Tibial nerve (tissue), 4 donors: Measurements from ENCODE around the gene RPGR. TPM values are rescaled to one million over a fixed set of nuclear protein-coding genes. Genes with fewer than 3 reads are reported as not detected.

ENCODE experiments used
- DNase-seq, 2 donors: peaks; one replicate each; pipeline ENCODE4 v3.0.0-alpha.2; 2019; ENCODE audit warnings: low spot score in 2 of 2
- H3K27ac ChIP-seq, 4 donors: fragments of 200-600 bp; sonication (generic) in 3 of 4; one replicate each; pipeline ENCODE4 v1.5.1; 2017 to 2019; ENCODE audit warnings: mild to moderate bottlenecking in 1 of 4
- H3K27me3 ChIP-seq, 2 donors: fragments of 200-600 bp; sonication (generic) in 1 of 2; one replicate each; pipeline versions ENCODE4 v1.5.1 to v1.6.0; 2017 to 2019
- H3K36me3 ChIP-seq, 3 donors: fragments of 200-600 bp; sonication (generic); one replicate each; pipeline ENCODE4 v1.5.1; 2018 to 2019
- H3K4me1 ChIP-seq, 4 donors: fragments of 200-600 bp; sonication (generic) in 3 of 4; one replicate each; pipeline ENCODE4 v1.5.1; 2017 to 2019
- H3K4me3 ChIP-seq, 4 donors: fragments of 200-600 bp; sonication (generic) in 3 of 4; one replicate each; pipeline ENCODE4 v1.5.1; 2017 to 2019; ENCODE audit warnings: mild to moderate bottlenecking in 1 of 4, moderate library complexity in 1 of 4
- H3K9me3 ChIP-seq, 4 donors: fragments of 200-600 bp; sonication (generic) in 3 of 4; one replicate each; pipeline ENCODE4 v1.5.1; 2017 to 2019
- EP300 ChIP-seq, 2 donors: sonication (generic); formaldehyde crosslinking; IDR thresholded peaks; one replicate each; pipeline ENCODE4 v1.6.1; 2017; ENCODE audit warnings: antibody characterized with exemption in 2 of 2, mild to moderate bottlenecking in 1 of 2
- POLR2A ChIP-seq, 2 donors: fragments of 450-650 bp; IDR thresholded peaks; one replicate each; pipeline ENCODE4 v1.6.1; 2017; ENCODE audit warnings: antibody characterized with exemption in 2 of 2, mild to moderate bottlenecking in 2 of 2, moderate library complexity in 2 of 2
- WGBS, 2 donors: methylation state at CpG; one replicate each; pipeline ENCODE4 v1.1.5; 2018; 5-methylcytosine and 5-hydroxymethylcytosine counted together
- total RNA-seq, 4 donors: library from RNA; depleted of rRNA; stranded (reverse); fragments of >200 nt; gene quantifications; one replicate each; pipeline ENCODE4 v1.1.0, GENCODE V29; 2016
- TF ChIP-seq, protein P1 (sequence below), 5 experiments: fragments of 200-600 bp in 3 of 5; fragments of 450-650 bp in 2 of 5; sonication (generic) in 3 of 5; IDR thresholded peaks; one replicate each; pipeline ENCODE4 v1.5.1; 2016 to 2019; ENCODE audit warnings: antibody characterized with exemption in 5 of 5, mild to moderate bottlenecking in 3 of 5, moderate library complexity in 2 of 5

The RPGR gene
- total RNA-seq, 4 donors from 2014 or later: 28.9 to 89.8 (median 80.0) TPM

DNA sequence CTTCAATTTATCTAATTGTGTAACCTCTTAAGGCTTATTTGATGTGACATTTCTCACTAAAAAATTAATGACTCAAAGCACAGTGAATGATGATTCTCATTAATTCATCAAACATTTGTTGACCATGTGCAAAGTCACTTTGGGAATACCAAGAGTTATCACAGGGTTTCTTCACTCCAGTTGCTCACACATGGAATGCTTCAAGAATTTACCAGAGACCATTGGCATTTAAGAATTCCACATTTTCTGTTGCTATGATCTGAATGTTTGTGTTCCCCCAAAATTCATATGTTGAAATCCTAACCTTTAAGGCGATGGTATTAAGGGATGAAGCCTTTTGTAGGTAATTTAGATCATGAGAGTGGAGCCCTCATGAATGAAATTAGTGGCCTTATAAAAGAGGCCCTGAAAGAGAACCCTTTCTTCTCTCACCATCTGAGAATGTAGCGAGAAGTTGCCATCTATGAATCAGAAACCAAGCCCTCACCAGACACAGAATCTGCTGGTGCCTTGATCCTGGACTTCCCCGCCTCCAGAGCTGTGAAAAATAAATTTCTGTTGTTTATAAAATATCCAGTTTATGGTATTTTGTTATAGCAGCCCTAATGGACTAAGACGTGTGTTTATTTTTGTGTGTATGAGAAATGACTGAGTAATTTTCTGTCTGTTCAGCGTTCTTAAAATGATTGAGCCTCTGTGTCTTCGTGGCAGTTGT, 90.3 kb downstream of the RPGR start:
- WGBS, 2 donors: 85 to 91% methylated on average over 5 to 6 of the region's 6 CpGs
- Histone ChIP-seq H3K27ac (no peak overlapping the region), H3K9me3 (no peaks in the 10 kb centered on the region), H3K27me3 (no peaks in the 10 kb centered on the region), H3K36me3 (no peaks in the 10 kb centered on the region), H3K4me1 (peaks cover 0 to 19% (median 0%) of the 10 kb centered on the region in 4 donors), H3K4me3 (no peak overlapping the region)
- TF ChIP-seq, protein P1, sequence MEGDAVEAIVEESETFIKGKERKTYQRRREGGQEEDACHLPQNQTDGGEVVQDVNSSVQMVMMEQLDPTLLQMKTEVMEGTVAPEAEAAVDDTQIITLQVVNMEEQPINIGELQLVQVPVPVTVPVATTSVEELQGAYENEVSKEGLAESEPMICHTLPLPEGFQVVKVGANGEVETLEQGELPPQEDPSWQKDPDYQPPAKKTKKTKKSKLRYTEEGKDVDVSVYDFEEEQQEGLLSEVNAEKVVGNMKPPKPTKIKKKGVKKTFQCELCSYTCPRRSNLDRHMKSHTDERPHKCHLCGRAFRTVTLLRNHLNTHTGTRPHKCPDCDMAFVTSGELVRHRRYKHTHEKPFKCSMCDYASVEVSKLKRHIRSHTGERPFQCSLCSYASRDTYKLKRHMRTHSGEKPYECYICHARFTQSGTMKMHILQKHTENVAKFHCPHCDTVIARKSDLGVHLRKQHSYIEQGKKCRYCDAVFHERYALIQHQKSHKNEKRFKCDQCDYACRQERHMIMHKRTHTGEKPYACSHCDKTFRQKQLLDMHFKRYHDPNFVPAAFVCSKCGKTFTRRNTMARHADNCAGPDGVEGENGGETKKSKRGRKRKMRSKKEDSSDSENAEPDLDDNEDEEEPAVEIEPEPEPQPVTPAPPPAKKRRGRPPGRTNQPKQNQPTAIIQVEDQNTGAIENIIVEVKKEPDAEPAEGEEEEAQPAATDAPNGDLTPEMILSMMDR (IDR thresholded peaks at IDR 0.05): no peak
- TF ChIP-seq POLR2A (IDR thresholded peaks at IDR 0.05): no peak
- no peak for TF ChIP-seq EP300 (IDR thresholded peaks at IDR 0.05)
- DNase-seq: no peak

DNA sequence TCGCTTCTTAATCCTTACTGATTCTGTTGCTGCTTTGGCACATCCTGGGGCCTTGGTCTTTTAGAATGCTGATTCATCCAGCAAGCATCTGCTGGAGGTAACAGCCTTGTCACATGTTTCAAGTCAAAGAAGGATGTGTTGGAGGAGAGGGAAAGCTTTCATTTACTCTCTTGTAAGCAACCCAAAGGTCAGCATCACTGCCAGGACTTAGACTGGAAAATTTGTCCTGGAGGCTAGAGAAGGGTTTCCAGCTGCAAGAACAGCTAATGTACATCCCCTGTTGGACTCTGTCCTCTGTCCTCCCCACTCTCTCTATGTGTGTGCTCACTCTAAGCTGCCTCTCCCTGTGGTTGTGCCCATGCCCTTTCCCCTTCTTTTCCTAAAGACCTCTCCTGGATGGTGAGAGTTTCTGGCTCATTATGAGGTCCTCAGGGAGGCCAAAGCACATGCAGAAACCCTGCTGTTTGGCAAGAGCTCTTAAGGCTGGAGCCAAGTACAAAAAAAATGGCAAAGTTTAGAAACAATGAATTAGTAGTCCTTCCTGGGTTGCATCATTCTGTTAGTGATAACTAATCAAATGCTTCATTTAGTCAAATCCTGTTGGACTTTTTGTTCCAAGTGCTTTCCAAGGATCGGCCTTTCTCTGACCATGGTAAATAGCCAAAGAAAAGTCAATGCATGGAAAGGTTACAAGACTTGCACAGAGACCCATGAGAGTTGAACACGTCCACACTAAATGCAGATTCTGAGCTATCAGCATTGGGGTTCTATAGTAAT, 93.2 kb downstream of the RPGR start:
- peak in 1 of 2 donors; percentile 59 for DNase-seq
- Histone ChIP-seq H3K4me3 (no peak overlapping the region), H3K4me1 (peaks cover 0 to 19% (median 0%) of the 10 kb centered on the region in 4 donors), H3K27ac (peak overlapping the region in 2 of 4 donors; percentile 22 to 58), H3K27me3 (no peaks in the 10 kb centered on the region), H3K9me3 (no peaks in the 10 kb centered on the region), H3K36me3 (no peaks in the 10 kb centered on the region)
- TF ChIP-seq, protein P1 (IDR thresholded peaks at IDR 0.05): no peak
- TF ChIP-seq EP300 (IDR thresholded peaks at IDR 0.05): peak in 1 of 2 donors; percentile 84
- WGBS, 2 donors: 31 to 34% methylated on average over 3 of the region's 3 CpGs

DNA sequence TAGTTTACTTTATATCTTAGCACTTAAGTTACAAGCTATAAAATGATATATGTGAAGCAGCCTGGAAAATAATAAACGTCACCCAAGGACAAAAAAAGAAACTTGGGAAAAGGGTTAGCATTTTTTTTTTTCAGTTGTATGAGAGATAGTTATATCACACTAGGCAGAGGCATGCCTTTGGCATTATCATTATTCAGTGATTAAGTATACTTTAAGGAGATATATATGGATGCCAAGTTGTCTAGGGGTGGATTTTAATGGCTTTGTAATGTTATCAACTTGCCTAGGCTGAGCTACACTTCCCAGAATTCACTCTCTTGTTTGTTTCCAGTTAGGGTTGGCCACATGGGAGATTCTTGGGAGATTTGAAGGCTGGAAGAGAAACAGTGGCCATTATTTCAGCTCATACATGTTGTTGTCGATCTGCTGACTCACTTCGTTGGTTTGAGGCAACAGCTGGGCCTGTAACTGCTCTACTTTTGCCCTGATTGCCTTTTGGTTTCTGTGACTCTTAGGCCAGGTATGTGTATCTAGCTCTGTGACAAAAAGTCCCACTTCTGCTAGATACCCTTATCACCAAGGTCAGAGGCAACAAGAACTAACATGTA, 95.1 kb downstream of the RPGR start:
- 43 to 58% methylated on average over 2 to 3 of the region's 3 CpGs for WGBS, 2 donors
- Histone ChIP-seq H3K27me3 (no peaks in the 10 kb centered on the region), H3K9me3 (no peaks in the 10 kb centered on the region), H3K4me3 (no peak overlapping the region), H3K27ac (peak overlapping the region in 2 of 4 donors; percentile 28 to 58), H3K4me1 (peaks cover 0 to 19% (median 0%) of the 10 kb centered on the region in 4 donors), H3K36me3 (no peaks in the 10 kb centered on the region)
- TF ChIP-seq, protein P1 (IDR thresholded peaks at IDR 0.05): no peak
- peak in 1 of 2 donors; percentile 29 for TF ChIP-seq EP300 (IDR thresholded peaks at IDR 0.05)
- DNase-seq: no peak

DNA sequence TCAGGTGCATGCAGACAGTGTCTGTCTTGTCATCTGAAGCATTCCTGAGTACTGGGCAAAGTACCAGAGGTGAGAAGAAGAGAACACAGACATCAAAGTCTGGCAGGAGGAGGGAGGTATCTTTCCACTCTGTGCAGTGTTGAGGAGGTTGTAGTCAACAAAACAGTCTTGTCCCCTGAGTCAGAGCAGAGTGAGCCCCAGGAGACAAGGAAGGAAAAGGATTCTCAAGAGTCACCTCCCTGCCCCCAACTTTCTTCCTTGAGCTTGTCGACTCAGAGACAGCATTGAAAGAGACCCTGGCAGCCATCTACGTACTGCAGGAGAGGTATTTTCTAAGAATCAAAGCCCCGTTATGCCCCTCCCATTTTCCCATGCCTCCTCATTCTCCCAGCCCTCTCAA, 102.2 kb downstream of the RPGR start:
- WGBS, 2 donors: 21 to 41% methylated on average over 2 to 3 of the region's 3 CpGs

More for the DNA sequence above, 102.2 kb downstream of the RPGR start:
- TF ChIP-seq, protein P1 (IDR thresholded peaks at IDR 0.05): no peak
- TF ChIP-seq POLR2A (IDR thresholded peaks at IDR 0.05): no peak
- TF ChIP-seq EP300 (IDR thresholded peaks at IDR 0.05): no peak
- Histone ChIP-seq H3K4me1 (no peaks in the 10 kb centered on the region), H3K4me3 (no peak overlapping the region), H3K27ac (no peak overlapping the region), H3K27me3 (no peaks in the 10 kb centered on the region), H3K36me3 (no peaks in the 10 kb centered on the region), H3K9me3 (no peaks in the 10 kb centered on the region)
- no peak for DNase-seq
